ENCODE results near the gene SPATC1L.

The SPATC1L gene

GRCh38 chr21:46207006-46207919 lies 23.0 kb upstream of the SPATC1L start:
- TF ChIP-seq POLR2A (IDR thresholded peaks at IDR 0.05; ENCODE audit: extremely low read depth, insufficient read length) (no peak), MAX (IDR thresholded peaks at IDR 0.05; ENCODE audit: low read depth, low read length) (no peak), MYC (IDR thresholded peaks at IDR 0.05; ENCODE audit: low read depth, low read length) (no peak), CTCF (IDR thresholded peaks at IDR 0.05; ENCODE audit: low read depth, low read length) (no peak)
- no peak for DNase-seq (ENCODE audit: low read depth)
- H3K4me3 ChIP-seq (ENCODE audit: low read depth, low read length): no peak overlapping the region

GRCh38 chr21:46206163-46207005 lies 22.1 kb upstream of the SPATC1L start:
- H3K4me3 ChIP-seq (ENCODE audit: low read depth, low read length): no peak overlapping the region
- TF ChIP-seq POLR2A (IDR thresholded peaks at IDR 0.05; ENCODE audit: extremely low read depth, insufficient read length): no peak
- no peak for TF ChIP-seq MYC (IDR thresholded peaks at IDR 0.05; ENCODE audit: low read depth, low read length)
- no peak for TF ChIP-seq CTCF (IDR thresholded peaks at IDR 0.05; ENCODE audit: low read depth, low read length)
- no peak for TF ChIP-seq MAX (IDR thresholded peaks at IDR 0.05; ENCODE audit: low read depth, low read length)
- no peak for DNase-seq (ENCODE audit: low read depth)

GRCh38 chr21:46205766-46206162 lies 21.5 kb upstream of the SPATC1L start:
- no peak for DNase-seq (ENCODE audit: low read depth)
- no peak overlapping the region for H3K4me3 ChIP-seq (ENCODE audit: low read depth, low read length)
- TF ChIP-seq POLR2A (IDR thresholded peaks at IDR 0.05; ENCODE audit: extremely low read depth, insufficient read length): no peak

GRCh38 chr21:46205166-46205565 lies 20.9 kb upstream of the SPATC1L start:
- DNase-seq (ENCODE audit: low read depth): no peak
- TF ChIP-seq CTCF (IDR thresholded peaks at IDR 0.05; ENCODE audit: low read depth, low read length) (no peak), MYC (IDR thresholded peaks at IDR 0.05; ENCODE audit: low read depth, low read length) (no peak), POLR2A (IDR thresholded peaks at IDR 0.05; ENCODE audit: extremely low read depth, insufficient read length) (no peak), MAX (IDR thresholded peaks at IDR 0.05; ENCODE audit: low read depth, low read length) (no peak)
- H3K4me3 ChIP-seq (ENCODE audit: low read depth, low read length): no peak overlapping the region

GRCh38 chr21:46203203-46203600 lies 18.9 kb upstream of the SPATC1L start:
- DNase-seq (ENCODE audit: low read depth): no peak
- H3K4me3 ChIP-seq (ENCODE audit: low read depth, low read length): no peak overlapping the region
- no peak for TF ChIP-seq CTCF (IDR thresholded peaks at IDR 0.05; ENCODE audit: low read depth, low read length)
- no peak for TF ChIP-seq MYC (IDR thresholded peaks at IDR 0.05; ENCODE audit: low read depth, low read length)
- no peak for TF ChIP-seq POLR2A (IDR thresholded peaks at IDR 0.05; ENCODE audit: extremely low read depth, insufficient read length)
- TF ChIP-seq MAX (IDR thresholded peaks at IDR 0.05; ENCODE audit: low read depth, low read length): no peak

Measured in NB4 (cell line).